ENCODE data around the gene FAM240B.
A peak's percentile ranks its signal among the peaks of the same experiment; 100 is the strongest.

Gene FAM240B

DNA sequence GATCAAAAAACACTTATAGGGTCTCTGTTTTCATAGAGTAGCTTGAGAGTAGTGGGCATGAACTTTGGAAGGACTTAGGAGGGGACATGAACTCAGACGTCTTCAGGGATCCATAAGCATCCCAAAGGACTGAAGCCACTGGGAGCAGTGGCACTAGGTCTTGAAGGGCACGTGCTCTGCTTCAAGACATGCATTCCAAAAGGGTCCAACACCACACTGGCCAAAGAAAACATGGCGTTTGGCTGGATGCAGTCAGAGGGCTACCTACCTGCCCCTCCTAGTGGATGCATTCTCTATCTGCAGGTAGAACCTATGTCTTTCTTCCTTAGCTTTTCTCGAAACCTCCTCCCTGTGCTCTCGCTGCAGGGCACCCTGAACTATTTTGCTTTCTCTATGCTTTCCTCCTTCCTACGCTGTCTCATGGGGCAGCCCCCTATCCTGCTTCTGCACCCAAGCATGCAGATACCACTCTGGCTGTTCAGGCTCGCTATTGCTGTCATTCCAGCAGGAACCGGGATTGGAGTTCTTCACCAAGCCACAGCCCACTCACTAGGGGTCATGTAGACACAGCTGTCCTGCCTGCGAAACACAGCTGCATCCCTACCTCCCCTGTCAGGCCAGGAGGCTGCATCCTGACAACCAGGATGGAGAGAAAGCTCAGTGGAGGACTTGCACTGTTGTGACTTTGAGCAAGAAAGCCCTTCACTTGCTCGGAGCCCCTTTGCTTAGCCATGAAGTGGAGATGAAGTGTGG is 11.9 kb downstream of the FAM240B start:
- DNase-seq (ENCODE audit: low spot score), result no peak
- TF ChIP-seq, protein P1, sequence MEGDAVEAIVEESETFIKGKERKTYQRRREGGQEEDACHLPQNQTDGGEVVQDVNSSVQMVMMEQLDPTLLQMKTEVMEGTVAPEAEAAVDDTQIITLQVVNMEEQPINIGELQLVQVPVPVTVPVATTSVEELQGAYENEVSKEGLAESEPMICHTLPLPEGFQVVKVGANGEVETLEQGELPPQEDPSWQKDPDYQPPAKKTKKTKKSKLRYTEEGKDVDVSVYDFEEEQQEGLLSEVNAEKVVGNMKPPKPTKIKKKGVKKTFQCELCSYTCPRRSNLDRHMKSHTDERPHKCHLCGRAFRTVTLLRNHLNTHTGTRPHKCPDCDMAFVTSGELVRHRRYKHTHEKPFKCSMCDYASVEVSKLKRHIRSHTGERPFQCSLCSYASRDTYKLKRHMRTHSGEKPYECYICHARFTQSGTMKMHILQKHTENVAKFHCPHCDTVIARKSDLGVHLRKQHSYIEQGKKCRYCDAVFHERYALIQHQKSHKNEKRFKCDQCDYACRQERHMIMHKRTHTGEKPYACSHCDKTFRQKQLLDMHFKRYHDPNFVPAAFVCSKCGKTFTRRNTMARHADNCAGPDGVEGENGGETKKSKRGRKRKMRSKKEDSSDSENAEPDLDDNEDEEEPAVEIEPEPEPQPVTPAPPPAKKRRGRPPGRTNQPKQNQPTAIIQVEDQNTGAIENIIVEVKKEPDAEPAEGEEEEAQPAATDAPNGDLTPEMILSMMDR (conservative IDR thresholded peaks at IDR 0.05; ENCODE audit: low read depth), result no peak; the same call in 1 of the 2 replicates
- CTCF ChIA-PET, result interaction anchor here (0.5 kb wide), 1 partner anchor 1368 kb away, joined by 4 read pairs; no protein-coding TSS in a partner anchor
- H3K27ac ChIP-seq, result no peak overlapping the region
- POLR2A ChIA-PET (ENCODE audit: low non-redundant PET), result no interaction called here

DNA sequence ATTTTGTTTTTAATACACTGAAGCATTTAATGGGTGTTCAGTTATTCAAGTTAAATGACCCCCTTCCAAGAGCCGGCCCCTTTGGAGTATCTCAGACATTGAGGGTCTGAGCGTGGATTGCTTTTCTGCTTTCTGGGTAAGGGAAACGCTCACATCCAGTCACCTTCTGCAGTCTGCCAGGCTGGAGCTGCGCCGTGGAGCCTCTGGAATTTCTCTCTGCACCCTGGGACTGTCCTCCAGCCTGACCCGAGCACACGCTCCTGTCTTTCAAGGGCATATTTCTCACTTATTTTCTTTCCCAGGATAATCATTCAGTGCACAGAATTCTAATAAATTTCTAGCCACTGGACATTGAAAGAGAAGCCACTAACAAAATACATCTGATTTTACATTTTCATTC is 13.4 kb downstream of the FAM240B start:
- ChIA-PET POLR2A (ENCODE audit: low non-redundant PET) (no interaction called here), CTCF (interaction anchor here (0.6 kb wide), 1 partner anchor 45 kb away, joined by 3 read pairs; no protein-coding TSS in a partner anchor)
- TF ChIP-seq, protein P1 (conservative IDR thresholded peaks at IDR 0.05; ENCODE audit: low read depth), result no peak
- DNase-seq (ENCODE audit: low spot score), result no peak
- no peak overlapping the region for H3K27ac ChIP-seq

DNA sequence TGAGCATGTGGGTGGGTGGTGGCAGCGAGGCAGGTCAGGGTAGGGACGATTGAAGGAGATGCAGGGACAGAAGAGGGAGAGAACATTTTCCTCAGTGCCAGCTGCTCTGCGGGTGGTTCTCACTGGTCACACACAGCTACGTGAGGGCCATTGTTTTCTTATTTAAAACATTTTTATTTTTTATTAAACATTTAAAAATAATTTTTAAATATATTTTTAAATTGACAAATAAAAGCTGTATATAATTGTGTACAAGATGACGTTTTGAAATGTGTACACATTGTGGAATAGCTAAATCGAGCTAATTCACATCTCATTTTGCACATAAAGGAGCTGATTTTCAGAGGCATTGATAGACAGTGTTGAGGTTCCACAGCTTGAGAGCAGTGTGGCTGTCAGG is 14.0 kb downstream of the FAM240B start:
- H3K27ac ChIP-seq, result no peak overlapping the region
- TF ChIP-seq, protein P1 (conservative IDR thresholded peaks at IDR 0.05; ENCODE audit: low read depth), result no peak
- POLR2A ChIA-PET (ENCODE audit: low non-redundant PET), result no interaction called here
- DNase-seq (ENCODE audit: low spot score), result no peak
- CTCF ChIA-PET, result interaction anchor here (0.6 kb wide), 1 partner anchor 45 kb away, joined by 3 read pairs; no protein-coding TSS in a partner anchor

DNA sequence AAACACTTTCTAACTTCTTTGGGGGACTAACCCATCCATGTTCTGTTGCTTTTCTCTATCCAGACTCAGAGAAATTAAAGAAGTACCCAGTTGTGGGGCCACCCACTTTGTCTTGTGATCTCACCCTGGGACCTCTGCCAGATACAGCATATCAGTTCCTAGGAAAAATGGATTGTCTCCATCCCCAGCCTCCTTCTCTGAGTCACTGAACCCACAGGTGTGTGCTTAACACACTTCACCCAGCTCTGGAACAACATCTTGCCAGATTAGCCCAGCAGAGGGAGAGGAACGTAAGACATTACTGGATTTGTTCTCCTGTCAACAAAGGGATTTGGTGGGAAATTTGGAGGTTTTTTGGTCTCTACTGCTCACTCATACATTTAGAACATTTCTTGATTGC is 19.2 kb downstream of the FAM240B start:
- POLR2A ChIA-PET (ENCODE audit: low non-redundant PET), result no interaction called here

DNA sequence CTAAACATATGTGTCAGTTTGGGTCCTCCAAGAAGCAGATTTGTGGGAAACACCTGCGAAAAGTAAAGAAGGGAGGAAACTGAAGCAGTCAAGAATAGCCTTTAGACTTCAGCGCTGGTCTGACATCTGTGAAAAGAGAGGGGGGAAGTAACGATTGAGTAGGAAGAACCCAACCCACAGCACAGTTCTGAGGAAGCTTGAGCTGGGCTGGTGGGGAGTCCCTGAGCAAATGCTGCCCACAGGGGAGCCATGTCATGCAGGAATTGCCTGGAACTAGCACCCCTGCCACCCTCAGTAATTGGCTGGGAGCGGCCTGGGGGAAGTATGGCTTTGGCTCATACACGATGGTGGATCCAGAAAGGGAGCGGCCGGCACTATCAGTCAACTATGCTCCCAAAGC is 20.6 kb downstream of the FAM240B start:
- TF ChIP-seq, protein P1 (conservative IDR thresholded peaks at IDR 0.05; ENCODE audit: low read depth), result no peak
- CTCF ChIA-PET, result no interaction called here
- H3K27ac ChIP-seq, result no peak overlapping the region
- POLR2A ChIA-PET (ENCODE audit: low non-redundant PET), result no interaction called here
- no peak for DNase-seq (ENCODE audit: low spot score)

More for the DNA sequence above, 19.2 kb downstream of the FAM240B start:
- CTCF ChIA-PET, result no interaction called here
- TF ChIP-seq, protein P1 (conservative IDR thresholded peaks at IDR 0.05; ENCODE audit: low read depth), result no peak
- peak; percentile 76 for DNase-seq (ENCODE audit: low spot score)
- no peak overlapping the region for H3K27ac ChIP-seq

DNA sequence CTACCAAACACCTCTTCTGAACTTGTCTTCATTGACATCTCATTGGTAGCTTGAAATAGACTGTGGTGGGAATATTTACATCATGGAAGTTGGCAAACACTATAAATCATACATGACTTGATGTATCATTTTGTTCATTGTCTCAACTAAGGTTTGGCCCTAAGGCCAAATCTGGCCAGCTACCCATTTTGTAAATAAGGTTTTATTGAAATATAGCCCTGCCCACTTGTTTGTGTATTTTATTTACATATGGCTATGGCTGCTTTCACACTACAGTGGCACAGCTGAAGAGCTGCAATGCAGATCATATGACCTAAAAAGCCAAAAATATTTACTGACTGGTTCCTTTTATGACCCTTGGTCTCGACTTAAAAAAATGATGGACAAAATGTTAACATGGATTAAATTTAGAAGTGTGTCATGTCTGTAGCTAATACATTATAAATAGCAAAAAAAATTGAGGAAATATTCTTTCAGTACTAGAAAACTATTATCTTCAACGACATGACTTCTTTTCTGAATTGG is 22.1 kb downstream of the FAM240B start:
- TF ChIP-seq, protein P1 (conservative IDR thresholded peaks at IDR 0.05; ENCODE audit: low read depth), result no peak
- no peak for DNase-seq (ENCODE audit: low spot score)
- ChIA-PET CTCF (no interaction called here), POLR2A (ENCODE audit: low non-redundant PET) (no interaction called here)
- H3K27ac ChIP-seq, result no peak overlapping the region

Measured in RWPE1 (cell line).